OCI-LY1 (cell line): ENCODE results near the gene CT47A1.

Experiments used
- H2AFZ ChIP-seq: fragments of 200-600 bp; sonication (generic), shearing (Covaris generic); 2 replicates; pipeline ENCODE4 v1.6.0; 2014; ENCODE audit warnings: antibody characterized with exemption, mild to moderate bottlenecking, low read length
- H3F3A ChIP-seq: fragments of 200-600 bp; sonication (generic), shearing (Covaris generic); 2 replicates; pipeline ENCODE4 v1.6.0; 2014; ENCODE audit warnings: mild to moderate bottlenecking, antibody characterized with exemption, low read length, moderate library complexity; ENCODE audit not compliant: insufficient read depth
- H3K27ac ChIP-seq: fragments of 200-600 bp; sonication (generic); 2 replicates; pipeline ENCODE4 v1.5.1; 2014; ENCODE audit warnings: low read length, mixed run types, mild to moderate bottlenecking, low read depth; ENCODE audit not compliant: poor library complexity, severe bottlenecking
- H3K27me3 ChIP-seq: fragments of 200-600 bp; sonication (generic); 2 replicates; pipeline ENCODE4 v1.6.0; 2014; ENCODE audit warnings: antibody characterized with exemption, mild to moderate bottlenecking, low read length, moderate library complexity; ENCODE audit not compliant: insufficient read depth
- H3K36me3 ChIP-seq: fragments of 200-600 bp; sonication (generic); 2 replicates; pipeline ENCODE4 v1.6.1; 2014; ENCODE audit warnings: mild to moderate bottlenecking, antibody characterized with exemption, low read length, moderate library complexity, mixed read lengths; ENCODE audit not compliant: insufficient read depth
- H3K4me1 ChIP-seq: fragments of 200-600 bp; sonication (generic); 2 replicates; pipeline ENCODE4 v1.5.1; 2014; ENCODE audit warnings: mild to moderate bottlenecking, low read length, moderate library complexity; ENCODE audit not compliant: insufficient read depth, severe bottlenecking
- H3K4me2 ChIP-seq: fragments of 200-600 bp; sonication (generic), shearing (Covaris generic); 2 replicates; pipeline ENCODE4 v1.6.1; 2014; ENCODE audit warnings: low read length
- H3K4me3 ChIP-seq: fragments of 200-600 bp; sonication (generic); 2 replicates; pipeline ENCODE4 v1.5.1; 2014; ENCODE audit warnings: low read length, low read depth, mild to moderate bottlenecking, mixed read lengths; ENCODE audit not compliant: poor library complexity, severe bottlenecking
- H3K79me2 ChIP-seq: fragments of 200-600 bp; shearing (Covaris generic); 2 replicates; pipeline ENCODE4 v1.6.1; 2016; ENCODE audit warnings: mixed run types, low read length, mixed read lengths; ENCODE audit not compliant: insufficient read depth
- H3K9ac ChIP-seq: fragments of 200-600 bp; sonication (generic), shearing (Covaris generic); 2 replicates; pipeline ENCODE4 v1.6.1; 2014; ENCODE audit warnings: mild to moderate bottlenecking, low read length, mixed read lengths
- H3K9me2 ChIP-seq: fragments of 200-600 bp; sonication (generic), shearing (Covaris generic); 2 replicates; pipeline ENCODE4 v1.6.1; 2014; ENCODE audit warnings: low read depth, mild to moderate bottlenecking, low read length, mixed read lengths
- H3K9me3 ChIP-seq: fragments of 200-600 bp; shearing (Covaris generic); 2 replicates; pipeline ENCODE4 v1.6.1; 2014; ENCODE audit warnings: low read length, mixed read lengths
- H4K20me1 ChIP-seq: fragments of 200-600 bp; sonication (generic), shearing (Covaris generic); 2 replicates; pipeline ENCODE4 v1.6.0; 2016; ENCODE audit warnings: mild to moderate bottlenecking, low read length; ENCODE audit not compliant: insufficient read depth
- EZH2 ChIP-seq: fragments of 200-600 bp; sonication (generic), shearing (Covaris generic); IDR thresholded peaks from 2 replicates; pipeline ENCODE4 v1.8.0; 2017; ENCODE audit warnings: borderline replicate concordance, mixed run types, mild to moderate bottlenecking, antibody characterized with exemption, low read length, moderate library complexity, mixed read lengths
- TF ChIP-seq, protein P1 (sequence below): fragments of 200-600 bp; sonication (generic), shearing (Covaris generic); IDR thresholded peaks from 2 replicates; pipeline ENCODE4 v1.5.1; 2017; ENCODE audit warnings: mild to moderate bottlenecking, antibody characterized with exemption, low read length, moderate library complexity, mixed read lengths

The CT47A1 gene

GRCh38 chrX:121010218-121010617 is 24.7 kb upstream of the CT47A1 start:
- Histone ChIP-seq H3K9me3 (no peaks in the 10 kb centered on the region), H3K27ac (no peak overlapping the region), H3K9ac (no peak overlapping the region), H3K79me2 (no peaks in the 10 kb centered on the region), H3K27me3 (no peaks in the 10 kb centered on the region), H3K4me1 (no peaks in the 10 kb centered on the region), H3F3A (no peaks in the 10 kb centered on the region), H3K9me2 (no peaks in the 10 kb centered on the region), H3K4me3 (no peak overlapping the region), H4K20me1 (no peaks in the 10 kb centered on the region), H2AFZ (no peak overlapping the region), H3K4me2 (no peak overlapping the region), H3K36me3 (no peaks in the 10 kb centered on the region)
- TF ChIP-seq, protein P1, sequence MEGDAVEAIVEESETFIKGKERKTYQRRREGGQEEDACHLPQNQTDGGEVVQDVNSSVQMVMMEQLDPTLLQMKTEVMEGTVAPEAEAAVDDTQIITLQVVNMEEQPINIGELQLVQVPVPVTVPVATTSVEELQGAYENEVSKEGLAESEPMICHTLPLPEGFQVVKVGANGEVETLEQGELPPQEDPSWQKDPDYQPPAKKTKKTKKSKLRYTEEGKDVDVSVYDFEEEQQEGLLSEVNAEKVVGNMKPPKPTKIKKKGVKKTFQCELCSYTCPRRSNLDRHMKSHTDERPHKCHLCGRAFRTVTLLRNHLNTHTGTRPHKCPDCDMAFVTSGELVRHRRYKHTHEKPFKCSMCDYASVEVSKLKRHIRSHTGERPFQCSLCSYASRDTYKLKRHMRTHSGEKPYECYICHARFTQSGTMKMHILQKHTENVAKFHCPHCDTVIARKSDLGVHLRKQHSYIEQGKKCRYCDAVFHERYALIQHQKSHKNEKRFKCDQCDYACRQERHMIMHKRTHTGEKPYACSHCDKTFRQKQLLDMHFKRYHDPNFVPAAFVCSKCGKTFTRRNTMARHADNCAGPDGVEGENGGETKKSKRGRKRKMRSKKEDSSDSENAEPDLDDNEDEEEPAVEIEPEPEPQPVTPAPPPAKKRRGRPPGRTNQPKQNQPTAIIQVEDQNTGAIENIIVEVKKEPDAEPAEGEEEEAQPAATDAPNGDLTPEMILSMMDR: no peak
- no peak for TF ChIP-seq EZH2

DNA sequence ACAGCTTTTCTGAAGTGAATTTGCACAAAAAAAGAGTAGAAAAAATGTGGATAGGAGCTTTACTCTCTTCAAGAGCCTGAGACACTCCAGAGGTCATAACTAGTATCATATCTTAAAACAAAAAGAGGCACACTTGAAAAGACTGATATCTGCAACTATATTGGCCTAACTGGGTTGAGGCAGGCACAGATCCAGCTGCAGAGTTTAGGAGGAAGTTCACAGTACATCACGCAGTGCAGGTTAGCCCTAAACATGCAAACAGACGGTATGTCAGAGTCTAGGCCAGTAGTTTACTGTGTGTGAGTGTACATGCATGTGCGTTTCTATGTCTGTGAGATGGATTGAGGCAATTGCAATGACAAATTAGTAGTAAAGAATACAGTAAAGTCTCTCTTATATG is 24.2 kb upstream of the CT47A1 start:
- no peaks in the 10 kb centered on the region for H3F3A ChIP-seq
- H3K79me2 ChIP-seq: no peaks in the 10 kb centered on the region
- no peaks in the 10 kb centered on the region for H3K9me2 ChIP-seq
- no peaks in the 10 kb centered on the region for H4K20me1 ChIP-seq
- no peak overlapping the region for H3K4me3 ChIP-seq
- H3K4me2 ChIP-seq: no peak overlapping the region
- no peaks in the 10 kb centered on the region for H3K27me3 ChIP-seq
- H3K36me3 ChIP-seq: no peaks in the 10 kb centered on the region
- H3K4me1 ChIP-seq: no peaks in the 10 kb centered on the region
- no peak overlapping the region for H2AFZ ChIP-seq
- TF ChIP-seq, protein P1: no peak
- no peak for TF ChIP-seq EZH2
- H3K27ac ChIP-seq: no peak overlapping the region
- no peaks in the 10 kb centered on the region for H3K9me3 ChIP-seq
- H3K9ac ChIP-seq: no peak overlapping the region

GRCh38 chrX:121008920-121009319 is 23.4 kb upstream of the CT47A1 start:
- Histone ChIP-seq H2AFZ (no peak overlapping the region), H3K4me2 (no peak overlapping the region), H3K4me1 (no peaks in the 10 kb centered on the region), H3K79me2 (no peaks in the 10 kb centered on the region), H3K27ac (no peak overlapping the region), H3K9me3 (no peaks in the 10 kb centered on the region), H3K9me2 (no peaks in the 10 kb centered on the region), H3K9ac (no peak overlapping the region), H4K20me1 (no peaks in the 10 kb centered on the region), H3K4me3 (no peak overlapping the region), H3K36me3 (no peaks in the 10 kb centered on the region), H3F3A (no peaks in the 10 kb centered on the region), H3K27me3 (no peaks in the 10 kb centered on the region)
- TF ChIP-seq, protein P1: no peak
- TF ChIP-seq EZH2: no peak
